Muscle layer of colon (tissue), 2 donors: ENCODE data around the gene OTUB1.

Experiments used
- H3K27ac ChIP-seq: one replicate; pipeline ENCODE4 v1.7.0; 2013; ENCODE audit warnings: low read depth, mild to moderate bottlenecking, low read length, moderate library complexity
- H3K27me3 ChIP-seq, 2 donors: one replicate each; pipeline ENCODE4 v1.7.0; 2013; ENCODE audit warnings: low read length in 2 of 2, mild to moderate bottlenecking in 2 of 2; ENCODE audit not compliant: insufficient read depth in 2 of 2, control insufficient read depth in 1 of 2
- H3K36me3 ChIP-seq: one replicate; pipeline ENCODE4 v1.7.0; 2013; ENCODE audit warnings: mild to moderate bottlenecking, low read length; ENCODE audit not compliant: insufficient read depth
- H3K4me1 ChIP-seq: one replicate; pipeline ENCODE4 v1.7.0; 2013; ENCODE audit warnings: mild to moderate bottlenecking, low read length; ENCODE audit not compliant: insufficient read depth
- H3K4me3 ChIP-seq, 2 donors: one replicate each; pipeline ENCODE4 v1.7.0; 2013; ENCODE audit warnings: low read length in 2 of 2, low read depth in 1 of 2, mild to moderate bottlenecking in 1 of 2, moderate library complexity in 1 of 2
- H3K9ac ChIP-seq: one replicate; pipeline ENCODE4 v1.7.0; 2013; ENCODE audit warnings: low read length
- H3K9me3 ChIP-seq: one replicate; pipeline ENCODE4 v1.7.0; 2013; ENCODE audit warnings: mild to moderate bottlenecking, low read length
- donor health status: abdominal sarcoma.
- donor health status: Adenocarcinoma of cecum.

Gene OTUB1

DNA sequence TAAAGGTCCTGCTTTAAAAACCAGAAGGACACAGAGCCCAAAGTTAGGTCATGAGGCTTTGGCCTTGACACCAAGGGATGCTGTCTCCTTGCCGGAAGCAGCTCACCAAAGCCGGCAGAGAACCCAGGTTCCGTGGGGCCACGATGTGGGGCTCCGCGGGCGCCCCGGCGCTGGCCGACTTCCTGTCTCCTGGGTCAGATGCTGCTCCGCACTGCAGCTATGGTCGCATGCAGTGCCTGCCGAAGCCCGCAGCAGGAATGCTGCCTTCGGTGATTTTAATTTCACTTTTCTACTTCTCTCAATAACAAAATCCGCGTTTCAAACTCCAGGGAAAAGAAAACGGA lies 454 bp upstream of the OTUB1 start:
- peak overlapping the region; percentile 95 to 99 for H3K4me3 ChIP-seq
- H3K9me3 ChIP-seq: no peaks in the 10 kb centered on the region
- H3K27me3 ChIP-seq: no peaks in the 10 kb centered on the region
- H3K27ac ChIP-seq: peak overlapping the region; percentile 62
- H3K36me3 ChIP-seq: peaks cover 8% of the 10 kb centered on the region
- peak overlapping the region; percentile 65 for H3K9ac ChIP-seq
- H3K4me1 ChIP-seq: peaks cover 16% of the 10 kb centered on the region

GRCh38 chr11:63986932-63987513 lies 785 bp downstream of the OTUB1 start:
- Histone ChIP-seq H3K4me1 (peaks cover 16% of the 10 kb centered on the region), H3K4me3 (peak overlapping the region; percentile 95 to 99), H3K9ac (peak overlapping the region; percentile 65), H3K27me3 (no peaks in the 10 kb centered on the region), H3K9me3 (no peaks in the 10 kb centered on the region), H3K27ac (peak overlapping the region; percentile 62), H3K36me3 (peaks cover 19% of the 10 kb centered on the region)

- Histone ChIP-seq H3K9ac (no peak overlapping the region), H3K4me3 (no peak overlapping the region), H3K27ac (no peak overlapping the region), H3K36me3 (peaks cover 31% of the 10 kb centered on the region), H3K9me3 (no peaks in the 10 kb centered on the region), H3K27me3 (no peaks in the 10 kb centered on the region), H3K4me1 (peaks cover 10% of the 10 kb centered on the region)
Measured at GRCh38 chr11:63991558-63991957, 5.3 kb downstream of the OTUB1 start.

GRCh38 chr11:63993100-63993499 lies 6.9 kb downstream of the OTUB1 start:
- H3K9ac ChIP-seq: no peak overlapping the region
- H3K4me3 ChIP-seq: no peak overlapping the region
- peaks cover 45% of the 10 kb centered on the region for H3K36me3 ChIP-seq
- no peaks in the 10 kb centered on the region for H3K27me3 ChIP-seq
- H3K9me3 ChIP-seq: no peaks in the 10 kb centered on the region
- H3K4me1 ChIP-seq: no peaks in the 10 kb centered on the region
- no peak overlapping the region for H3K27ac ChIP-seq

DNA sequence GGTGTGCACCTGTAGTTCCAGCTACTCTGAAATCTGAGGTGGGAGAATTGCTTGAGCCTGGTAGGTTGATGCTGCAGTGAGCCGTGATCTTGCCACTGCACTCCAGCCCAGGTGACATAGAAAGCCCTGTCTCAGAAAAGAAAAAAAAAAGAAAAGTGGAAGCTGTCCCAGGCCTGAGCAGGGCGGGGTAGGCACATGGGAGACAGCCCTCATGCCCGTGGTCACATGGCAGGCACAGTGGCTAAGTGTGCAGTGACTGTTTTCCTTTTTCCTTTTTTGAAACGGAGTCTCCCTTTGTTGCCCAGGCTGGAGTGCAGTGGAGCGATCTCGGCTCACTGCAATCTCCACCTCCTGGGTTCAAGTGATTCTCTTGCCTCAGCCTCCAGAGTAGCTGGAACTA lies 7.8 kb downstream of the OTUB1 start:
- H3K27ac ChIP-seq: no peak overlapping the region
- H3K27me3 ChIP-seq: no peaks in the 10 kb centered on the region
- H3K9me3 ChIP-seq: no peaks in the 10 kb centered on the region
- peaks cover 40% of the 10 kb centered on the region for H3K36me3 ChIP-seq
- no peaks in the 10 kb centered on the region for H3K4me1 ChIP-seq
- H3K4me3 ChIP-seq: no peak overlapping the region
- H3K9ac ChIP-seq: no peak overlapping the region

GRCh38 chr11:63996512-63996911 lies 10.3 kb downstream of the OTUB1 start:
- peaks cover 7% of the 10 kb centered on the region for H3K4me1 ChIP-seq
- peaks cover 30% of the 10 kb centered on the region for H3K36me3 ChIP-seq
- H3K4me3 ChIP-seq: no peak overlapping the region
- peaks cover 0 to 8% of the 10 kb centered on the region in 2 donors for H3K27me3 ChIP-seq
- no peaks in the 10 kb centered on the region for H3K9me3 ChIP-seq
- H3K9ac ChIP-seq: no peak overlapping the region
- H3K27ac ChIP-seq: no peak overlapping the region

DNA sequence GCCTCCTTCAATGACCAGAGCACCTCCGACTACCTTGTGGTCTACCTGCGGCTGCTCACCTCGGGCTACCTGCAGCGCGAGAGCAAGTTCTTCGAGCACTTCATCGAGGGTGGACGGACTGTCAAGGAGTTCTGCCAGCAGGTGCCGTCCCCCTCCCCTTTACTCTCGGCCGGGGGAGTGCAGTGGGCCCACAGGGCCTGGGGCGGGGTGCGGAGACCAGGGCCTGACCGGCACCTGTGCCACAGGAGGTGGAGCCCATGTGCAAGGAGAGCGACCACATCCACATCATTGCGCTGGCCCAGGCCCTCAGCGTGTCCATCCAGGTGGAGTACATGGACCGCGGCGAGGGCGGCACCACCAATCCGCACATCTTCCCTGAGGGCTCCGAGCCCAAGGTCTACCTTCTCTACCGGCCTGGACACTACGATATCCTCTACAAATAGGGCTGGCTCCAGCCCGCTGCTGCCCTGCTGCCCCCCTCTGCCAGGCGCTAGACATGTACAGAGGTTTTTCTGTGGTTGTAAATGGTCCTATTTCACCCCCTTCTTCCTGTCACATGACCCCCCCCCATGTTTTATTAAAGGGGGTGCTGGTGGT lies 11.0 kb downstream of the OTUB1 start:
- H3K9ac ChIP-seq: no peak overlapping the region
- H3K9me3 ChIP-seq: no peaks in the 10 kb centered on the region
- no peak overlapping the region for H3K27ac ChIP-seq
- peaks cover 26% of the 10 kb centered on the region for H3K36me3 ChIP-seq
- peaks cover 0 to 8% of the 10 kb centered on the region in 2 donors for H3K27me3 ChIP-seq
- peaks cover 7% of the 10 kb centered on the region for H3K4me1 ChIP-seq
- no peak overlapping the region for H3K4me3 ChIP-seq

DNA sequence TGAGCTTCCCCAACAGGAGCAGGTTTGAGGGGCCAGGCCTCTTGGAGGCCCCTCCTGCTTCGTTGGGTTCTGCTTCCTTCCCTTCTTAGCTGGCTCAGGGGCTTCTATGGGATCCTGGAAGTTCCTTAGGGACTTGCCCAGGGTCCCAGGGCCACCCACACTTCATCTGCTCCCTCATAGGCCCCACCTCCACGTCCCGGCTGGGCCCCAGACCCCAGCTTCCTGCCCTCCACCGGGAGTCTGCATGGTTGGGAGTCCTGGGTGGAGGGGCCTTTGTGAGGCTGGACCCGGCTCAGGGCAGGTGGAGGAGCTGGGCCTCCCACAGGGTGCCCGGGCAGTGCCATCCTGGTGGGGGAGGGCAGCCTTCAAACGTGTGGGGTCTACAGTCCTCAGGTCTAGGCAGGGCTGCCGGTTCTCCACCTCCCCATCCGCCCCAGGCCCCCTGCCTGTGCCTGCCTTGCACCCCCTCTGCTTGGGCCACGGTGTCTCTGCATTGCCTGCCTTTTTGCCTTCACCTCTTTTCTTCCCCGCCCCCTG lies 11.6 kb downstream of the OTUB1 start:
- H3K9me3 ChIP-seq: no peaks in the 10 kb centered on the region
- H3K27me3 ChIP-seq: peaks cover 0 to 8% of the 10 kb centered on the region in 2 donors
- H3K4me3 ChIP-seq: no peak overlapping the region
- no peak overlapping the region for H3K9ac ChIP-seq
- H3K4me1 ChIP-seq: peaks cover 7% of the 10 kb centered on the region
- H3K27ac ChIP-seq: no peak overlapping the region
- H3K36me3 ChIP-seq: peaks cover 26% of the 10 kb centered on the region

DNA sequence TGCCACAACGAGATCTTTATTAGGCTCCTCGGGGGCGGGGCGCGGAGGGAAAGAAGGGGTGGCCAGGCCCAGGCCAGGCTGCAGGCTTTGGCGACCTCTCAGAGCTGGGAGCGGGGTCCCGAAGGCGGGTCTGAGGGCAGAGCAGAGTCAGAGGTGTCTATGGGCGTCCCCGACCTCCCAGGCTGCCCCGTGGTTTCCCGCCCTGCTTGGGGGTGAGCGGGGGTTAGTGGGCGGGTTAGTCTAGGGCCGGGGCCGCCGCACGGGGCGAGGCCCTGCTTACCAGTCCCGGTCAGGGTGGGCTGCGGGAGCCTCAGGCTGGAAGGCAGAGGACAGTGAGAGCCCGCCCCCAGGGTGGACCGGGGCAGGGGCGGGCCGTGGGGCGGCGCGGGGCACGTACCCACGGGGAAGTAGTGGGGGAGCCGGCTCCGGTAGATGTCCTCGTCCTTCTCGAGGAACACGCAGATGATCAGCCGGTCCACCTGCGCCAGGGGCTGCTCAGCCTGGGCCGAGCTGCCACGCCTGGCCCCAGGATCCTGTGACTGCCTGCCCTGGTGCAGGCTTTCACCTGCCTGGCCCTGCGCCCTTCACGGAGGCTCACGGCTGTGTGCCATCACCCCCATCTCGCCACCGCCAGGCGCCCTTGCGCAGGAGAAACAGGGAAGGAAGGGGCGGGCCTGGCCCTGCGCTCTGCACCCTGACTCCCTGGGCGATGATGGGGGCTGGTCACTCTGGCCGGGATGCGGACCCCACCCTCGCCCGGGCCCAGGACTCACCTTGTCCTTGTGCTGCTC lies 12.5 kb downstream of the OTUB1 start:
- Histone ChIP-seq H3K4me3 (peak overlapping the region in 1 of 2 donors; percentile 13), H3K27me3 (peaks cover 0 to 8% of the 10 kb centered on the region in 2 donors), H3K9ac (no peak overlapping the region), H3K9me3 (no peaks in the 10 kb centered on the region), H3K27ac (no peak overlapping the region), H3K36me3 (peaks cover 26% of the 10 kb centered on the region), H3K4me1 (peaks cover 7% of the 10 kb centered on the region)

DNA sequence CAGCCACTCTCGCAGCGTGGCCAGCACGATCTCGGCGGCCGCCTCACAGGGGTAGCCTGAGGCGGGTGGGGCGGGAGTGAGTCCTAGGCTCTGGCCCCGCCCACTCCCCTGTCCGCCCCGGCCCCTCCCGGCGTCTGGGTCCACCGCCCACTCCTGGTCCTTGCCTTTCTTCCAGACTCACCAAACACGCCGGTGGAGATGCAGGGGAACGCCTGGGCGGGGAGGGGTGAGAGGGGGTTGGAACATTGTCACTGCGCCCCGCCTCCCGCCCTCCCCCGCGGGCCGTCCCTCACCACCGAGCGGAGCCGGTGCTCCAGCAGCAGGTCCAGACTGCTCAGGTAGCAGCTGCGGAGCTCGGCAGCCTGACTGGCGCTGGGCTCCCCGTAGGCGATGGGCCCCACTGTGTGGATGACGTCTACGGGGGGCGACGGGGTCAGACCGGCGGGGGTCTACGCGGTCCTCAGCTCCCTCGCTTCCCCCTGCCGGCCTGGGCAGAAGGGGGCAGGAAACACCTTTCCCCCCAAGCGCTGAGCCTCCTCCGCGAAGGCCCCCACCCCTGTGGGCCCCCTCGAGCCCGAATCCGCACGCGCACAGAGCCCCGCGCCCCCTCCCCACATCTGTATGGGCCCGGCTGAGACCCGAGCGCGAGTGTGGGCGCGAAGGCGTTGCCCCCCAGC lies 13.2 kb downstream of the OTUB1 start:
- H3K36me3 ChIP-seq: peaks cover 24% of the 10 kb centered on the region
- H3K4me3 ChIP-seq: peak overlapping the region; percentile 13 to 43
- H3K27me3 ChIP-seq: peaks cover 0 to 8% of the 10 kb centered on the region in 2 donors
- H3K9ac ChIP-seq: no peak overlapping the region
- no peaks in the 10 kb centered on the region for H3K9me3 ChIP-seq
- no peak overlapping the region for H3K27ac ChIP-seq
- H3K4me1 ChIP-seq: peaks cover 7% of the 10 kb centered on the region
